Muscle of leg (tissue), 11 donors: ENCODE measurements around the gene TTLL8. TPM values are rescaled to one million over a fixed set of nuclear protein-coding genes. Genes with fewer than 3 reads are reported as not detected.

ENCODE experiments used
- DNase-seq: peaks from one replicate; pipeline ENCODE4 v3.0.0; 2013
- H3K27ac ChIP-seq: one replicate; pipeline ENCODE4 v1.5.1; 2013; ENCODE audit warnings: mild to moderate bottlenecking, low read length, control low read depth
- H3K27me3 ChIP-seq: one replicate; pipeline ENCODE4 v1.6.1; 2013; ENCODE audit warnings: low read length; ENCODE audit not compliant: control insufficient read depth, insufficient read depth
- H3K36me3 ChIP-seq: one replicate; pipeline ENCODE4 v1.6.1; 2013; ENCODE audit warnings: low read length; ENCODE audit not compliant: control insufficient read depth, insufficient read depth
- H3K4me1 ChIP-seq: one replicate; pipeline ENCODE4 v1.6.1; 2013; ENCODE audit warnings: low read length; ENCODE audit not compliant: control insufficient read depth, insufficient read depth
- H3K4me3 ChIP-seq: one replicate; pipeline ENCODE4 v1.5.1; 2013; ENCODE audit warnings: low read length, control low read depth
- H3K9me3 ChIP-seq: replicated peaks from 2 replicates; pipeline ENCODE4 v1.6.1; 2013; ENCODE audit warnings: low read depth, low read length; ENCODE audit not compliant: control insufficient read depth
- WGBS: methylation state at CpG from one replicate; pipeline ENCODE4 v1.1.5; 2013; ENCODE audit warnings: missing lambda C conversion rate; ENCODE audit not compliant: insufficient coverage; 5-methylcytosine and 5-hydroxymethylcytosine counted together
- polyA plus RNA-seq, 8 donors: library from polyadenylated mRNA; unstranded; fragments of 120-200 nt; gene quantifications; one replicate each; pipeline versions ENCODE4 v1.2.1 to v1.2.3, GENCODE V29; 2013; ENCODE audit warnings: inconsistent platforms in 1 of 8, low replicate concordance in 1 of 8; ENCODE audit not compliant: insufficient read length in 8 of 8, insufficient read depth in 1 of 8
- total RNA-seq: library from RNA; stranded (reverse); fragments of 120-200 nt; gene quantifications from one replicate; pipeline ENCODE4 v1.2.4, GENCODE V29; 2013

The TTLL8 gene
- total and polyA plus RNA-seq, 9 donors: not detected

- H3K36me3 ChIP-seq: no peaks in the 10 kb centered on the region
- no peaks in the 10 kb centered on the region for H3K9me3 ChIP-seq
- H3K27me3 ChIP-seq: no peaks in the 10 kb centered on the region
- H3K27ac ChIP-seq: no peak overlapping the region
- H3K4me1 ChIP-seq: no peaks in the 10 kb centered on the region
- DNase-seq: no peak
- 57% methylated on average over 15 of the region's 17 CpGs for WGBS
- H3K4me3 ChIP-seq: no peak overlapping the region
These were observed 16.0 kb upstream of the TTLL8 start for GRCh38 chr22:50074056-50074455.

- Histone ChIP-seq H3K4me1 (no peaks in the 10 kb centered on the region), H3K27ac (no peak overlapping the region), H3K36me3 (no peaks in the 10 kb centered on the region), H3K4me3 (no peak overlapping the region), H3K27me3 (no peaks in the 10 kb centered on the region), H3K9me3 (no peaks in the 10 kb centered on the region)
- 76% methylated on average over 27 of the region's 28 CpGs for WGBS
- no peak for DNase-seq
These were observed 14.8 kb upstream of the TTLL8 start for GRCh38 chr22:50072714-50073538.

GRCh38 chr22:50072167-50072555 is 14.1 kb upstream of the TTLL8 start:
- Histone ChIP-seq H3K27me3 (no peaks in the 10 kb centered on the region), H3K4me1 (no peaks in the 10 kb centered on the region), H3K9me3 (no peaks in the 10 kb centered on the region), H3K4me3 (no peak overlapping the region), H3K36me3 (no peaks in the 10 kb centered on the region), H3K27ac (no peak overlapping the region)
- DNase-seq: no peak
- 76% methylated on average over 7 of the region's 9 CpGs for WGBS

GRCh38 chr22:50071432-50072166 is 13.5 kb upstream of the TTLL8 start:
- no peak overlapping the region for H3K4me3 ChIP-seq

GRCh38 chr22:50070366-50070765 is 12.3 kb upstream of the TTLL8 start:
- Histone ChIP-seq H3K4me1 (no peaks in the 10 kb centered on the region), H3K27ac (no peak overlapping the region), H3K36me3 (no peaks in the 10 kb centered on the region), H3K4me3 (no peak overlapping the region), H3K27me3 (no peaks in the 10 kb centered on the region), H3K9me3 (no peaks in the 10 kb centered on the region)
- no peak for DNase-seq
- WGBS: 75% methylated on average over 5 of the region's 8 CpGs

More at GRCh38 chr22:50071432-50072166, 13.5 kb upstream of the TTLL8 start:
- Histone ChIP-seq H3K36me3 (no peaks in the 10 kb centered on the region), H3K27me3 (no peaks in the 10 kb centered on the region), H3K27ac (no peak overlapping the region), H3K4me1 (no peaks in the 10 kb centered on the region), H3K9me3 (no peaks in the 10 kb centered on the region)
- 82% methylated on average over 11 of the region's 14 CpGs for WGBS
- no peak for DNase-seq

- no peak overlapping the region for H3K27ac ChIP-seq
- peaks cover 6% of the 10 kb centered on the region for H3K27me3 ChIP-seq
- no peaks in the 10 kb centered on the region for H3K4me1 ChIP-seq
- DNase-seq: no peak
- no peak overlapping the region for H3K4me3 ChIP-seq
- no peaks in the 10 kb centered on the region for H3K36me3 ChIP-seq
- H3K9me3 ChIP-seq: no peaks in the 10 kb centered on the region
- WGBS: 70% methylated on average over 11 of the region's 11 CpGs
These were observed 10.0 kb upstream of the TTLL8 start for GRCh38 chr22:50068096-50068495.

- H3K27me3 ChIP-seq: peaks cover 6% of the 10 kb centered on the region
- no peak for DNase-seq
- 71% methylated on average over 1 of the region's 8 CpGs for WGBS
- no peaks in the 10 kb centered on the region for H3K9me3 ChIP-seq
- H3K4me1 ChIP-seq: no peaks in the 10 kb centered on the region
- no peak overlapping the region for H3K27ac ChIP-seq
- H3K4me3 ChIP-seq: no peak overlapping the region
- no peaks in the 10 kb centered on the region for H3K36me3 ChIP-seq
These were observed 9.1 kb upstream of the TTLL8 start for GRCh38 chr22:50067244-50067643.

- Histone ChIP-seq H3K36me3 (no peaks in the 10 kb centered on the region), H3K4me1 (peaks cover 10% of the 10 kb centered on the region), H3K27me3 (peaks cover 26% of the 10 kb centered on the region), H3K9me3 (no peaks in the 10 kb centered on the region), H3K4me3 (no peak overlapping the region), H3K27ac (no peak overlapping the region)
- WGBS: 44% methylated on average over 12 of the region's 18 CpGs
- no peak for DNase-seq
These were observed 6.4 kb upstream of the TTLL8 start for GRCh38 chr22:50064453-50064852.

- Histone ChIP-seq H3K4me1 (peaks cover 15% of the 10 kb centered on the region), H3K9me3 (no peaks in the 10 kb centered on the region), H3K27ac (no peak overlapping the region), H3K36me3 (no peaks in the 10 kb centered on the region), H3K4me3 (no peak overlapping the region), H3K27me3 (peaks cover 31% of the 10 kb centered on the region)
- no peak for DNase-seq
- 67% methylated on average over 19 of the region's 23 CpGs for WGBS
These were observed 5.7 kb upstream of the TTLL8 start for GRCh38 chr22:50063589-50064393.
